Transverse colon (tissue), 4 donors: ENCODE data around the gene ERICH6B. TPM values are rescaled to one million over a fixed set of nuclear protein-coding genes. Genes with fewer than 3 reads are reported as not detected.

Source experiments
- DNase-seq: peaks from one replicate; pipeline ENCODE4 v3.0.0-alpha.2; 2019
- H3K27ac ChIP-seq, 4 donors: fragments of 200-600 bp; sonication (generic); 2 replicates each; pipeline ENCODE4 v1.5.1; 2016 to 2018; ENCODE audit warnings: inconsistent platforms in 4 of 4
- H3K27me3 ChIP-seq: fragments of 200-600 bp; sonication (generic); 2 replicates; pipeline ENCODE4 v1.5.1; 2017; ENCODE audit warnings: inconsistent platforms
- H3K36me3 ChIP-seq, 4 donors: fragments of 200-600 bp; sonication (generic); 2 replicates each; pipeline ENCODE4 v1.5.1; 2017 to 2019; ENCODE audit warnings: inconsistent platforms in 4 of 4
- H3K4me1 ChIP-seq, 4 donors: fragments of 200-600 bp; sonication (generic); 2 replicates each; pipeline ENCODE4 v1.5.1; 2017 to 2020; ENCODE audit warnings: inconsistent platforms in 4 of 4
- H3K4me3 ChIP-seq, 4 donors: fragments of 200-600 bp; sonication (generic); 1 replicate in 1 of 4; 2 replicates in 3 of 4; pipeline versions ENCODE4 v1.5.1 to v1.6.1; 2017 to 2019; ENCODE audit warnings: inconsistent platforms in 4 of 4
- H3K9me3 ChIP-seq, 2 donors: fragments of 200-600 bp; sonication (generic); 2 replicates each; pipeline ENCODE4 v1.5.1; 2017 to 2019; ENCODE audit warnings: inconsistent platforms in 2 of 2
- EP300 ChIP-seq: sonication (generic); formaldehyde crosslinking; IDR thresholded peaks from one replicate; pipeline ENCODE4 v1.6.1; 2017; ENCODE audit warnings: antibody characterized with exemption, low read depth
- POLR2A ChIP-seq: fragments of 450-650 bp; IDR thresholded peaks from one replicate; pipeline ENCODE4 v1.6.1; 2016; ENCODE audit warnings: antibody characterized with exemption, mild to moderate bottlenecking, moderate library complexity
- POLR2AphosphoS5 ChIP-seq, 3 donors: sonication (generic); formaldehyde crosslinking; IDR thresholded peaks; one replicate each; pipeline ENCODE4 v1.6.1; 2016; ENCODE audit warnings: antibody characterized with exemption in 3 of 3
- WGBS, 2 donors: methylation state at CpG; one replicate each; pipeline ENCODE4 v1.1.5; 2018; ENCODE audit warnings: low coverage in 1 of 2; 5-methylcytosine and 5-hydroxymethylcytosine counted together
- in situ Hi-C, 4 donors: fragments of 200-750 bp; cut with MboI; loops; one replicate each; pipeline versions ENCODE4 v1.15.0 to v1.15.1; 2017; ENCODE audit warnings: low sequenced_read_pairs in 3 of 4, low pct_ligation_motif_present in 1 of 4, low pct_unique_long_range_greater_than_20kb in 1 of 4
- intact Hi-C: fragments of 100-400 bp; cut with DNase I; formaldehyde crosslinking; loops from one replicate; pipeline ENCODE4 v1.15.1; 2023; ENCODE audit warnings: low total_unique reads
- total RNA-seq, 4 donors: library from RNA; depleted of rRNA; stranded (reverse); fragments of >200 nt; gene quantifications; one replicate each; pipeline ENCODE4 v1.1.0, GENCODE V29; 2016
- TF ChIP-seq, protein P1 (sequence below), 5 experiments: fragments of 200-600 bp in 3 of 5; fragments of 450-650 bp in 2 of 5; sonication (generic) in 3 of 5; IDR thresholded peaks; 1 replicate in 2 of 5; 2 replicates in 3 of 5; pipeline ENCODE4 v1.5.1; 2016 to 2017; ENCODE audit warnings: antibody characterized with exemption in 5 of 5, inconsistent platforms in 3 of 5, mild to moderate bottlenecking in 2 of 5, moderate library complexity in 1 of 5

Gene ERICH6B
- total RNA-seq, 4 donors from 2014 or later = not detected

DNA sequence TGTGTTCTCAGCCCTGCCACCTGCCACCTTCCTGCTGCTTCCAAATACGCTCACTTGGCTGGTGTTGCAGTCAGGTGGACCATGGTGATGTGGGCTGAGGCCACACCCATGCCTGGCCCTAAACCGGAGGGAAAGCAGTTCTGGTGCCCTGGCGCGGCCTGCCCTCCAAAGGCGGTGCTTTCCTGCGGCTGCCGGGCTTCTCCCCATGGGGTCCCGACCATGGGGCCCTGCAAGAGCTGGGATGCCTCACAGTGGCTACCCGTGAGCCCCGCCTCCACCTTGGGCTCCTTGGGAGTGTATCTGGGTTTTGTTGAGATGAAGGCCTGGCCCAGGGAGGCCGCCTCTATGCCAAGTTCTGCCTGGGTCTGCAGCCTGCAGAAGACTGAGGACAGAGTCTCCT lies 73.7 kb downstream of the ERICH6B start:
- H3K9me3 ChIP-seq = no peaks in the 10 kb centered on the region

DNA sequence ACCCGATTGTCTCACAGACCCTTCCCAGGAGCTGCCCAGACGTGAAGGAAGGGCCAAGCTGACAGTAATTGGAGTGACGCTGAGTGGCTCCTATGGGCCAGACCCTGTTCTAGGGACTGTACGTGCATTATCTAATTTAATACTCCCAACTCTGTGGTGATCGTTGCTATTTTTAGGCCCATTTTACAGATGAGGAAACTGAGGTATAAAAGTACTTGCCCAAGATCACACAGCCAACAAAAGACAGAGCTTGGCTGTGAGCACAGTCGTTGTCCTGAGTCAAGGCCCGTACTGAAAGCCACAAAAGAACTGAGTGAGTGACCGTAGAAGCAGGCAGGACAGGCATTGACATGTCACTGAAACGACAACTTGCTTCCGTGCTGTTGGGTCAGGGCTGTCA lies 74.7 kb downstream of the ERICH6B start:
- Histone ChIP-seq H3K4me1 (no peaks in the 10 kb centered on the region), H3K4me3 (no peak overlapping the region), H3K27me3 (no peaks in the 10 kb centered on the region), H3K9me3 (no peaks in the 10 kb centered on the region), H3K27ac (no peak overlapping the region), H3K36me3 (no peaks in the 10 kb centered on the region)
- TF ChIP-seq, protein P1, sequence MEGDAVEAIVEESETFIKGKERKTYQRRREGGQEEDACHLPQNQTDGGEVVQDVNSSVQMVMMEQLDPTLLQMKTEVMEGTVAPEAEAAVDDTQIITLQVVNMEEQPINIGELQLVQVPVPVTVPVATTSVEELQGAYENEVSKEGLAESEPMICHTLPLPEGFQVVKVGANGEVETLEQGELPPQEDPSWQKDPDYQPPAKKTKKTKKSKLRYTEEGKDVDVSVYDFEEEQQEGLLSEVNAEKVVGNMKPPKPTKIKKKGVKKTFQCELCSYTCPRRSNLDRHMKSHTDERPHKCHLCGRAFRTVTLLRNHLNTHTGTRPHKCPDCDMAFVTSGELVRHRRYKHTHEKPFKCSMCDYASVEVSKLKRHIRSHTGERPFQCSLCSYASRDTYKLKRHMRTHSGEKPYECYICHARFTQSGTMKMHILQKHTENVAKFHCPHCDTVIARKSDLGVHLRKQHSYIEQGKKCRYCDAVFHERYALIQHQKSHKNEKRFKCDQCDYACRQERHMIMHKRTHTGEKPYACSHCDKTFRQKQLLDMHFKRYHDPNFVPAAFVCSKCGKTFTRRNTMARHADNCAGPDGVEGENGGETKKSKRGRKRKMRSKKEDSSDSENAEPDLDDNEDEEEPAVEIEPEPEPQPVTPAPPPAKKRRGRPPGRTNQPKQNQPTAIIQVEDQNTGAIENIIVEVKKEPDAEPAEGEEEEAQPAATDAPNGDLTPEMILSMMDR (IDR thresholded peaks at IDR 0.05) = no peak
- TF ChIP-seq POLR2AphosphoS5 (IDR thresholded peaks at IDR 0.05) (no peak), POLR2A (no peak), EP300 (no peak)
- intact Hi-C loops = no loop called here
- 98 to 100% methylated on average over 4 to 10 of the region's 10 CpGs for WGBS, 2 donors
- in situ Hi-C loops = no loop called here
- DNase-seq = no peak

More for the DNA sequence above, 73.7 kb downstream of the ERICH6B start:
- WGBS, 2 donors = 83% methylated on average over 2 of the region's 11 CpGs; no CpG with 5 or more reads in 1 of the 2 donors
- Histone ChIP-seq H3K4me1 (no peaks in the 10 kb centered on the region), H3K27ac (no peak overlapping the region), H3K36me3 (no peaks in the 10 kb centered on the region), H3K27me3 (no peaks in the 10 kb centered on the region), H3K4me3 (no peak overlapping the region)
- no peak for DNase-seq
- in situ Hi-C loops (no loop called here), intact Hi-C loops (no loop called here)
- TF ChIP-seq, protein P1 (IDR thresholded peaks at IDR 0.05) = no peak
- TF ChIP-seq POLR2AphosphoS5 (IDR thresholded peaks at IDR 0.05) (no peak), EP300 (no peak), POLR2A (no peak)

DNA sequence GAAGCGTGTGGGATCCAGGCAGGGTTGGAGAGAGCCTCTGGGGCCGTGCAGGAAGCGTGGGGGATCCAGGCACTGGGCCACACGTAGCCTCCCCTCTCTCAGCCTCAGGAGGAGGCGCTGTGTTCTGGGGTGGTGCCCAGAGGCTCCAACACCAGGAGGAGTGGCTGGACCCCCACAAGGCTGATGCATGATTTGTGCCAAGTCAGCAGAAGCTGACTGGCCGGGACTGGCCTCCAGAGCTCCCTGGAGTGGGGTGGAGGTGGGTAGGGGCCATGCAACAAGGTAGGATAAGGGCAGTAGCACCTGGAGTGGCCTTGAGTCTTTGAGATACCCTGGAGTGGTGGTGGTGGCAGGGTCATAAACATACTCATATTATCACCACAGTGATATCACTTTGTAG lies 75.3 kb downstream of the ERICH6B start:
- Histone ChIP-seq H3K4me1 (no peaks in the 10 kb centered on the region), H3K36me3 (peaks cover 0 to 4% (median 1%) of the 10 kb centered on the region in 4 donors), H3K9me3 (no peaks in the 10 kb centered on the region), H3K27me3 (no peaks in the 10 kb centered on the region), H3K27ac (no peak overlapping the region), H3K4me3 (no peak overlapping the region)
- 87 to 95% methylated on average over 4 to 6 of the region's 6 CpGs for WGBS, 2 donors
- intact Hi-C loops = no loop called here
- TF ChIP-seq POLR2A (no peak), POLR2AphosphoS5 (IDR thresholded peaks at IDR 0.05) (no peak), EP300 (no peak)
- TF ChIP-seq, protein P1 (IDR thresholded peaks at IDR 0.05) = no peak
- in situ Hi-C loops = no loop called here
- no peak for DNase-seq

DNA sequence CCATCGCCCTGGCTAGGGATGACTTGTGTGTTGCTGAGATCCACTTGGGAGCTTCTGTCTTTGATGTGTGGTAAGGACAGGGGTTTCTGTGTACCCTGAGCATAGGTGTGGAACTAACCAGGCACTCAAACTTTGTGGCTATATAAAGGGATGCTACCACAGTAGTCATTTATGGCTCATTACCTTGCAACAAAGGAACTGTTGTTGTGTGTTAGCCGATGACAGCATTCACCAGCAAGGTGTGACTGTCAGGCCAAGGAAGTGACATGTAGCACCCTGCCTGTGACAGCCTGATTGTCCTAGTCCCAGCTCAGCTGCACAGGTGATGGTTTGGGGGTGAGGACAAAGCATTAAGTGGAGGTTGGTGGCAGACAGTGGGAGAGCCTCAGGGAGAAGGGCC lies 77.2 kb downstream of the ERICH6B start:
- in situ Hi-C loops = no loop called here

DNA sequence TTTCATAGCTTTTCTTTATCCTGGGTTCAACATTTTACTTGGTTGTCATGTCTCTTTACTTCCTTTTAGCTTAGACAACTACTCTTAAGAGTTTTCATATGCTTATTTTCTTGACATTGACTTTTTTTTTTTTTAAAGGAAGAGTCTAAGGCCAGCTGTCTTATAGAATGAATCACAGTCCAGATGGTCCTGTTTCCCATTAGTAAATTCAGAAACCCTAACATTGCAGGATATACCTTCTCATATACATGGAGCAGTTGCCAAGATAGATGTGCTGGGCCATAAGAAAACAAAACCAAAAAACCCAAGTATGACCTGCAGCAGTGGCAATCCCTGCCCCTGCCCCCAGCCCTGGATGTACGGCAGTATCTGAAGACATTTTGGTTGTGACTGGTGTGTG lies 78.0 kb downstream of the ERICH6B start:
- Histone ChIP-seq H3K27me3 (no peaks in the 10 kb centered on the region), H3K4me1 (no peaks in the 10 kb centered on the region), H3K9me3 (no peaks in the 10 kb centered on the region), H3K27ac (no peak overlapping the region), H3K36me3 (peaks cover 0 to 26% (median 11%) of the 10 kb centered on the region in 4 donors), H3K4me3 (no peak overlapping the region)
- in situ Hi-C loops (no loop called here), intact Hi-C loops (no loop called here)
- TF ChIP-seq EP300 = no peak
- DNase-seq = no peak
- 88% methylated on average over 1 of the region's 1 CpG; no CpG with 5 or more reads in 1 of the 2 donors for WGBS, 2 donors

More for the DNA sequence above, 77.2 kb downstream of the ERICH6B start:
- intact Hi-C loops = no loop called here
- no peaks in the 10 kb centered on the region for H3K4me1 ChIP-seq
- H3K4me3 ChIP-seq = no peak overlapping the region
- no peak overlapping the region for H3K27ac ChIP-seq
- no peak for DNase-seq
- TF ChIP-seq EP300 = no peak
- no peak for TF ChIP-seq POLR2AphosphoS5 (IDR thresholded peaks at IDR 0.05)
- peaks cover 0 to 21% (median 10%) of the 10 kb centered on the region in 4 donors for H3K36me3 ChIP-seq
- H3K27me3 ChIP-seq = no peaks in the 10 kb centered on the region
- no peaks in the 10 kb centered on the region for H3K9me3 ChIP-seq
- WGBS, 2 donors = 76 to 100% methylated on average over 1 to 2 of the region's 2 CpGs
